Stimulated activated CD4-positive, alpha-beta T cell treated with anti-CD3 and anti-CD28 coated beads, Interleukin-15, amount 100 ng/mL, for 24 hours (primary cell): ENCODE measurements around the gene ADCY10.
"Not testable (repeated sequence)": the region's sequence is repeated elsewhere in the genome, so short reads cannot be mapped to it uniquely, and the experiment has no call there.

Experiments used
- DNase-seq: peaks from one replicate; pipeline ENCODE4 v3.0.0-alpha.2; 2020

ADCY10 gene, protein sequence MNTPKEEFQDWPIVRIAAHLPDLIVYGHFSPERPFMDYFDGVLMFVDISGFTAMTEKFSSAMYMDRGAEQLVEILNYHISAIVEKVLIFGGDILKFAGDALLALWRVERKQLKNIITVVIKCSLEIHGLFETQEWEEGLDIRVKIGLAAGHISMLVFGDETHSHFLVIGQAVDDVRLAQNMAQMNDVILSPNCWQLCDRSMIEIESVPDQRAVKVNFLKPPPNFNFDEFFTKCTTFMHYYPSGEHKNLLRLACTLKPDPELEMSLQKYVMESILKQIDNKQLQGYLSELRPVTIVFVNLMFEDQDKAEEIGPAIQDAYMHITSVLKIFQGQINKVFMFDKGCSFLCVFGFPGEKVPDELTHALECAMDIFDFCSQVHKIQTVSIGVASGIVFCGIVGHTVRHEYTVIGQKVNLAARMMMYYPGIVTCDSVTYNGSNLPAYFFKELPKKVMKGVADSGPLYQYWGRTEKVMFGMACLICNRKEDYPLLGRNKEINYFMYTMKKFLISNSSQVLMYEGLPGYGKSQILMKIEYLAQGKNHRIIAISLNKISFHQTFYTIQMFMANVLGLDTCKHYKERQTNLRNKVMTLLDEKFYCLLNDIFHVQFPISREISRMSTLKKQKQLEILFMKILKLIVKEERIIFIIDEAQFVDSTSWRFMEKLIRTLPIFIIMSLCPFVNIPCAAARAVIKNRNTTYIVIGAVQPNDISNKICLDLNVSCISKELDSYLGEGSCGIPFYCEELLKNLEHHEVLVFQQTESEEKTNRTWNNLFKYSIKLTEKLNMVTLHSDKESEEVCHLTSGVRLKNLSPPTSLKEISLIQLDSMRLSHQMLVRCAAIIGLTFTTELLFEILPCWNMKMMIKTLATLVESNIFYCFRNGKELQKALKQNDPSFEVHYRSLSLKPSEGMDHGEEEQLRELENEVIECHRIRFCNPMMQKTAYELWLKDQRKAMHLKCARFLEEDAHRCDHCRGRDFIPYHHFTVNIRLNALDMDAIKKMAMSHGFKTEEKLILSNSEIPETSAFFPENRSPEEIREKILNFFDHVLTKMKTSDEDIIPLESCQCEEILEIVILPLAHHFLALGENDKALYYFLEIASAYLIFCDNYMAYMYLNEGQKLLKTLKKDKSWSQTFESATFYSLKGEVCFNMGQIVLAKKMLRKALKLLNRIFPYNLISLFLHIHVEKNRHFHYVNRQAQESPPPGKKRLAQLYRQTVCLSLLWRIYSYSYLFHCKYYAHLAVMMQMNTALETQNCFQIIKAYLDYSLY (N-terminal part only)

DNA sequence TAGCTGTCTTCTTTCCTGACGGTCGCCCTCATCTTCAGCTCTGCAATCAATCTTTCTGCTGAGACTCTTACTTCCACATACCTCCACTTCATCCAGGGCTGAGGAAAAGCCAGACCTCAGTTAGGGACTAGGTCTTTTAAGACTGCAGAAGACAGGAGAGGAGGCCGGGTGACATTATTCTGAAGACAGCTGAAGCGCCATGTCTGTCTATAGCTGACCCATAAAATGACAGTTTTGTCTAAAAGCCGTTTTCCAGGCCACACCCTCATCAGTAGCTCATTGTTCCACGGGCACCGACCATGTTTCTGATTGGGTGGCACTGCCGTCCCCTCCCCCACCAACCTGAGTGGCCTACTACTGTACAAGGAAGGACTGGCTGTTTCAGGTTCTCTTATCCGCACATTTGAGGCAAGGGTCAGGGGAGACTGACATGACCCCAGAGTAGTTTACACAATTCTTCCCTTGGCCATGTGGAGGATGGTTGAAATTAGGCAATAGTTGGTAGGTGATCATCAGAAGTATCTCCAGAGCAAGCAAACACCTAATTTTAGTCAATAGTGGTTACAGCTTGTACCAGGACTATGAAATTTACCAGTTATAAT, at the start of gene ADCY10:
ADCY10 (minus strand) TSS at position 240 of the 602 bp plus-strand sequence. CDS start 8,994 bp downstream, outside the sequence.
- no peak for DNase-seq

GRCh38 chr1:167957710-167958109, 43.8 kb upstream of the ADCY10 start:
- DNase-seq = no peak

GRCh38 chr1:167955915-167956314, 42.0 kb upstream of the ADCY10 start:
- no peak for DNase-seq

DNA sequence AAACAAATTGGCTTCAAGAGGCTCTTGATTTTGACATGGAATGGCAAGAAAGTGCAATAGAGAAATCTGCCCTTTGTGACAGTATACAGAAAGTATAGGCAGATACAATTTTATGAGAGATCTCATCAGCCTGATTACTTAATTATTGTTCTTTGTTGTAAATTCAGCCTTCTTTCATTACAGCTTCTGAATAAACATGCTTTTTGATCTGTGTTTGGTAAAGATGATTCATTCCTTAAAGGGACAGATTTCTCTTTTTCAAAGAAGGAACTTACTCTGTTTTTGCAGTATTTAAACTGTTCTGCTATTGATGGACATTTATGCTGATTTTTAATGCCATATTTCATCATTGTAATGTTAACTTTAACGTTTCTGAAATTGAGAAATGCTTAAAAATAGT, 36.6 kb upstream of the ADCY10 start:
- no peak for DNase-seq

GRCh38 chr1:167949785-167950184, 35.9 kb upstream of the ADCY10 start:
- no peak for DNase-seq

DNA sequence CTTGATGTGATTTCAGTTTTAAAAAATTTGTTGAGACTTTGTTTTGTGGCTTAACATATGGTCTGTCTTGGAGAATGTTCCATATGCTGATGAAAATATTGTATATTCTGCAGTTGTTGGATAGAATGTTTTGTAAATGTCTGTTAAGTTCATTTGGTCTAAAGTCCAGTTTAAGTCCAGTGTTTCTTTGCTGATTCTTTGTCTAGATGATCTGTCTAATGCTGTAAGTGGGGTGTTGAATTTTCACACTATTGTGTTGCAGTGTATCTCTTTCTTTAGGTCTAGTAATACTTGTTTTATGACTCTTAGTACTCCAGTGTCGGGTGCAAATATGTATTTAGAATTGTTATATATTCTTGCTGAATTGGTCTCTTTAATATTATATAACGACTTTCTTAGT, 33.8 kb upstream of the ADCY10 start:
- DNase-seq = no peak

DNA sequence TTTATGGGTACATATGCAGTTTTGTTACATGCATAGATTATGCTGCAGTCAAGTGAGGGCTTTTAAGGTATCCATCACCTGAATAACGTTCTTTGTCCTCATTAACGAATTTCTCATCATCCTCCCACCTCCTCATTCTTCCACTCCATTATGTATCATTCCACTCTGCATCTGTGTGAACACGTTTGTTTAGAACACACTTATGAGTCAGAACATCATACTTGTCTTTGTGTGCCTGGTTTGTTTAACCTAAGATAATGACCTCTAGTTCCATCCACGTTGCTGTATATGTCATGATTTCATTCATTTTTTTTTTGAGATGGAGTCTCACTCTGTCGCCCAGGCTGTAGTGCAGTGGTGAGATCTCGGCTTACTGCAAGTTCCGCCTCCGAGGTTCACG, 29.6 kb upstream of the ADCY10 start:
- DNase-seq = no peak

DNA sequence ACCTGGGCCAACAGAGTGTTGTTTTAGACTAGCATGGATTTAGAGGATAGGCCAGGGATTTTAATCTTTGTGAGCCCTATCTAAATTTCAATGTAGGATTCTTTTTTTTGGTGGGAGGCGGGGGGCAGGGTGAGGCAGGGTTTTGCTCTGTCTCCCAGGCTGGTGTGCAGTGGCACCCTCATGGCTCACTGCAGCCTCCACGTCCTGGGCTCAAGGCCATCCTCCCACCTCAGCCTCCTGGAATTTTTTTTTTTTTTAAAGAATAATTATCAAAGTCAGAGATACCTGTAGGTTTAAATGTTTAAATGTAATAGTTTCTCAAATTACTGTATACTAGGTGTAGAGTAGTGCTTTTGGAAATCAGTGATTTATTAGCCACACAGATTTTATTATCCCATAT, 26.3 kb upstream of the ADCY10 start:
- no peak for DNase-seq

- DNase-seq = no peak
Observed at GRCh38 chr1:167938080-167938636, 24.2 kb upstream of the ADCY10 start.

GRCh38 chr1:167937709-167938010, 23.7 kb upstream of the ADCY10 start:
- DNase-seq = no peak

DNA sequence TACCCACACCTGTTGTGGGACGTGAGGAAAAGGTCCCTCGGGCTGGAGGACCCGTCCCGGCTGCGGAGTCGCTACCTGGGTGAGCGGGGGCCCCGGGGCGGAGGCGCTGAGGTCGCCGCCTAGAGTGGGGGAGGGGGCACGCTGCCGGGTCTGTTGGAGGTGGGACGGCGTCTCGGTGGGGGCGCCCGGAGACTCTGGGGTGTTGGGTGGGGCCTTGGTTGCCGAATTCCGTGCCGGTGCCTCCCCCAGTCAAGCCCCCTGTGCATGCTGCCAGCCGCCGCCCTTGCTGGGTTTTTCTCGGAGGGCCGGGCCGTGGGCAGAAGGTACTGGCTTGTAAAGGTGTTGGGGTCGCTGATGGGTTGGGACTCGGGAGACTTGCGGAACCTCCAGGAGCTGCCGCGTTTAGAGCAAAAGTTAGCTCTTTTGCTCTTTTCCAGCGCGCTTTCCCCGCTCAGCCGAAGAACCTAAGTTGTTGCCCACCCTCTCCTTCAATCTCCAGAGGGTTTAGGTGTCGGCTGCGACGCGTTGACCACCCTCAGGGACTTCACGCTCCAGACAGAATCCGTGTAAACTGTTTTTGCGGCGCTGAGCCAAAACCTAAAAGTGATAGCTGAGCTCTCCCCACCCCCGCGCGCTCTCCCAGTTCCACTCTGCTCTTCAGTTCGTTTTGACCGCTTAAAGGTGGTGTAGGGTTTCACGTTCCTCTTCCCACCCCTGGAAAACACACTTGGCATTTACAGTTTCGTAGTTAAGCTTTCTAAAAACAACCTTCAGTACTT, 23.2 kb upstream of the ADCY10 start, which contains the start of gene MPC2:
MPC2 (minus strand) TSS at position 143 of the 779 bp plus-strand sequence. CDS start 1,231 bp downstream, outside the sequence.
- DNase-seq = peak; percentile 74

DNA sequence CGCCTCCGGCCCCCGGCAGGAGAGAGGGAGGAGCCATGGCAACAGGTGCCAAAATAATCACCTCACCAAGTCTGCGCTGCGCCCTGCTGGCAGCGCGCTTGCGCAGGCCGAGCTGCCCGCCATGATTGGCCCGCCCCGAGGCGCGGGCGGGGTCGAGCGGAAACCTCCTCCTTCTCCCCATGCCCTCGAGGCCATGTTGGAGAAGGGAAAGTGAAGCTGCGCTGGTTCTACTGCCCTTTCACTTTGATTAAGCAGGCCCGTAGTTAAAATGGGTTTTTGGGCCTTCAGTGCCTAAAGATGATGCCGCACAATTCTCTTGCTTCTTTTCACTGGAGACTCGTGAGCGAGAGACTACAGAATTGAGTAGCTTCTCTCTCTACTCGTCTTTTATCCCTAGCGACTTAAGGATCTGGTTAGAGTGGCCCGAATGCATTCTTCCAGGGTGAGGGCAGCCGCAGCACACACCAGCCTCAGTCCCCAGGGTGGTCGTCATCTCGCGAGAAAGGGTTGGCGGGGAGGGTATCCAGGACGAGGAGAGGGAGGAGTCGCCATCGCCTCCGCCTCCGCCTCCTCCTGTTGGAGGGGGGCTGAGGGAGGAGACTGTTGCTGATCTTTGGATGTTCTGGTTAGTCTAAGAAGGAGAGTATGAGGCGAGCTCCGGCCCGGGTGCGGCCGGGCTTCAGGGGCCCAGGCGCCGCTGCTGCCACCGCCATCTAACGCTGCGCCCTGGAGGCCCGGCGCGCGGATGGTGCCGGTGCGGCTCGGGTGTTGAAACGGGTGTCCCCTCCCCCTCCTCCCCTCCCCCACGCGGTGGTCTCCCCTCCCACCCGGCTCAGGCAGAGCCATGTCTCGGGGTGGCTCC, 22.4 kb upstream of the ADCY10 start, which contains the start of gene DCAF6:
DCAF6 (plus strand) TSS at position 616 of the 862 bp plus-strand sequence; CDS start at position 845, 229 bp downstream.
- DNase-seq = peak; percentile 95

- peak; percentile 53 for DNase-seq
Observed at GRCh38 chr1:167935216-167936067, 21.5 kb upstream of the ADCY10 start.

- DNase-seq = no peak
Observed at GRCh38 chr1:167934426-167935215, 20.7 kb upstream of the ADCY10 start.

GRCh38 chr1:167933788-167934187, 19.9 kb upstream of the ADCY10 start:
- no peak for DNase-seq

DNA sequence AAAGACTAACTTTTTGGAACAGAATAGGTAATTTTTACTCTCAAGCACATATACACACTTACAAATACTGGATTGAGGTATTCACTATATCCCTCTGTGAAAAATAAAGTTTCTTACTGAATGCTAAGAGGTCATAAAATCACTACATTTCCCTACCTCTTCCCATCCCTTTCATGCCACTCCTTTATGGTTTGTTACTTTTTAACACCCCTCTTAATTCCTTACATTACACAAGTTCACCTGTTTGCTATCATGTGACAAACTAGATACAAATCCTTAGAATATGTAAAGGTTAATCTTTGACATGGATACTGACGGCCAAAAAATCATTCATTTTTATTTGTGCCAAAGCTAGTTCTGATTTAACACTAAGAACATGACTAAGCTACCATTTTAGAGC, 15.8 kb upstream of the ADCY10 start:
- DNase-seq = no peak

GRCh38 chr1:167928919-167929318, 15.0 kb upstream of the ADCY10 start:
- DNase-seq = not testable (repeated sequence)

DNA sequence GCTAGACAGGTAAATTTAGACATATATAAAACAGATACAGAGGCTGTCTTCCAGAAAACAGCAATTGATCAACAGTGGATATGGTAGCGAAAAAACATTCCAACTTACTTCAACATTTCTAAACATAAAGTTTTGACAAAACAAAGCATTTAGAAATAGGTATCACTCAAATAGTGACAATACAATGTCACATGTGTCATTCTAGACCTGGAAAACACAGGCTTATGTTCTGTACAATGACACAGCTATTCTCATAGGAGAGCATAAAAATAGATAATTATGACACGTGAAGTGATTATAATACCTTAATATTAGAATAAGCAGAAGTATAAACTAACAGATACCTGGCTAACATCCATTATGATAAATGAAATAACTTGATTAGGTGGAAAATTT, 14.5 kb upstream of the ADCY10 start:
- no peak for DNase-seq
